Pancreas (tissue), 10 donors: ENCODE results near the gene GLO1. TPM values are rescaled to one million over a fixed set of nuclear protein-coding genes. Genes with fewer than 3 reads are reported as not detected.

Source experiments
- ATAC-seq, 4 donors: fragments of 200-7000 bp; cut with Tn5 transposase; one replicate each; pipeline versions ENCODE4 v1.8.0 to v1.9.1; 2020; ENCODE audit warnings: mild to moderate bottlenecking in 4 of 4, moderate library complexity in 4 of 4
- DNase-seq, 6 donors: peaks; one replicate each; pipeline ENCODE4 v3.0.0-alpha.2; 2020
- FAIRE-seq: peaks from 2 replicates; lab custom pipeline; 2012; peaks lifted over from hg19 to GRCh38; lab: Jason Lieb, UNC
- H3K27ac ChIP-seq, 4 donors: fragments of 200-600 bp; sonication (generic); 1 replicate in 3 of 4; 2 replicates in 1 of 4; pipeline versions ENCODE4 v1.5.0 to v1.8.0; 2020
- H3K27me3 ChIP-seq, 4 donors: fragments of 200-600 bp; one replicate each; pipeline ENCODE4 v1.8.0; 2021
- H3K36me3 ChIP-seq, 3 donors: fragments of 200-600 bp; sonication (generic) in 1 of 3; one replicate each; pipeline versions ENCODE4 v1.5.0 to v1.8.0; 2020 to 2021
- H3K4me1 ChIP-seq, 3 donors: fragments of 200-600 bp; one replicate each; pipeline ENCODE4 v1.8.0; 2021
- H3K4me3 ChIP-seq, 4 donors: fragments of 200-600 bp; sonication (generic) in 2 of 4; one replicate each; pipeline versions ENCODE4 v1.5.0 to v1.8.0; 2020 to 2021
- H3K9me3 ChIP-seq, 4 donors: fragments of 200-600 bp; one replicate each; pipeline ENCODE4 v1.8.0; 2021
- CTCF ChIP-seq, 4 donors: fragments of 200-600 bp; sonication (generic) in 3 of 4; IDR thresholded peaks; one replicate each; pipeline versions ENCODE4 v1.5.0 to v1.8.0; 2021; ENCODE audit warnings: antibody characterized with exemption in 4 of 4
- WGBS, 2 donors: extraction: QIAGEN DNeasy Blood & Tissue Kit; methylation state at CpG; one replicate each; pipeline ENCODE4 v1.1.7; 2013; 5-methylcytosine and 5-hydroxymethylcytosine counted together
- intact Hi-C, 3 donors: fragments of 100-400 bp; cut with DNase I; formaldehyde crosslinking; loops; one replicate each; pipeline versions ENCODE4 v1.11.1 to v1.14.2; 2022
- polyA plus RNA-seq, 2 donors: library from polyadenylated mRNA; stranded (reverse); fragments of 200-250 nt; gene quantifications; one replicate each; pipeline ENCODE4 v1.2.3, GENCODE V29; 2013
- total RNA-seq, 6 donors: library from RNA; stranded (reverse); fragmentation: NEBNext Ultra II Directional in 4 of 6; extraction: Animal tissue kit (Norgen Biotek cat#: 25700) in 4 of 6; gene quantifications; one replicate each; pipeline versions ENCODE4 v1.2.1 to v1.2.4, GENCODE V29; 2021 to 2023
- donor health status: healthy with polysubstance abuse.
- donor health status: DM: no; HTN: no; CAD: no; lungs with moderate emphysema.
- donor health status: DM: no; HTN: no; CAD: no.
- donor health status: control.
- donor health status: control.
- donor health status: Bipolar disorder and iron deficiency.
- donor health status: DM: yes; HTN: yes; CAD: no.
- donor health status: DM: no; HTN: no; CAD: no.
- donor health status: DM: no; HTN: no; CAD: no.
- donor health status: DM: yes; HTN: yes; CAD: no.

GLO1 gene
- total and polyA plus RNA-seq, 8 donors, result 16.6 to 36.5 (median 24.2) TPM

- ATAC-seq (no peak), DNase-seq (no peak), FAIRE-seq (no peak)
- Histone ChIP-seq H3K27ac (no peak overlapping the region), H3K27me3 (no peaks in the 10 kb centered on the region), H3K4me1 (no peaks in the 10 kb centered on the region), H3K9me3 (no peaks in the 10 kb centered on the region), H3K36me3 (no peaks in the 10 kb centered on the region), H3K4me3 (no peak overlapping the region)
- TF ChIP-seq CTCF (IDR thresholded peaks at IDR 0.05), result no peak
- intact Hi-C loops, result no loop called here
- WGBS, 2 donors, result 98 to 100% methylated on average over 2 of the region's 2 CpGs
These were observed 7.6 kb downstream of the GLO1 start for GRCh38 chr6:38695227-38695900.

GRCh38 chr6:38688579-38689087 lies 14.3 kb downstream of the GLO1 start:
- H3K4me1 ChIP-seq, result peaks cover 0 to 6% (median 0%) of the 10 kb centered on the region in 3 donors
- WGBS, 2 donors, result 83 to 88% methylated on average over 6 of the region's 6 CpGs
- no peak for TF ChIP-seq CTCF (IDR thresholded peaks at IDR 0.05)
- H3K27ac ChIP-seq, result no peak overlapping the region
- no peaks in the 10 kb centered on the region for H3K27me3 ChIP-seq
- H3K4me3 ChIP-seq, result no peak overlapping the region
- DNase-seq, result no peak
- H3K36me3 ChIP-seq, result no peaks in the 10 kb centered on the region
- intact Hi-C loops, result no loop called here
- no peak for ATAC-seq
- no peak for FAIRE-seq
- peaks cover 0 to 2% (median 0%) of the 10 kb centered on the region in 4 donors for H3K9me3 ChIP-seq

- intact Hi-C loops, result no loop called here
- 97% methylated on average over 1 of the region's 1 CpG for WGBS, 2 donors
These were observed 15.4 kb downstream of the GLO1 start for GRCh38 chr6:38687549-38687948.

GRCh38 chr6:38687043-38687353 lies 15.9 kb downstream of the GLO1 start:
- H3K4me3 ChIP-seq, result no peak overlapping the region
- H3K27me3 ChIP-seq, result no peaks in the 10 kb centered on the region
- peaks cover 0 to 6% (median 0%) of the 10 kb centered on the region in 3 donors for H3K4me1 ChIP-seq
- TF ChIP-seq CTCF (IDR thresholded peaks at IDR 0.05), result no peak
- FAIRE-seq, result no peak
- ATAC-seq, result peak in 2 of 4 donors; percentile 21 to 47
- H3K36me3 ChIP-seq, result no peaks in the 10 kb centered on the region
- no peak overlapping the region for H3K27ac ChIP-seq
- 58 to 63% methylated on average over 2 of the region's 2 CpGs for WGBS, 2 donors
- H3K9me3 ChIP-seq, result peaks cover 0 to 2% (median 0%) of the 10 kb centered on the region in 4 donors
- DNase-seq, result no peak
- intact Hi-C loops, result no loop called here

More at GRCh38 chr6:38687549-38687948, 15.4 kb downstream of the GLO1 start:
- ATAC-seq (no peak), FAIRE-seq (no peak), DNase-seq (no peak)
- H3K36me3 ChIP-seq, result no peaks in the 10 kb centered on the region
- H3K27ac ChIP-seq, result no peak overlapping the region
- peaks cover 0 to 2% (median 0%) of the 10 kb centered on the region in 4 donors for H3K9me3 ChIP-seq
- no peak for TF ChIP-seq CTCF (IDR thresholded peaks at IDR 0.05)
- no peaks in the 10 kb centered on the region for H3K27me3 ChIP-seq
- no peak overlapping the region for H3K4me3 ChIP-seq
- peaks cover 0 to 6% (median 0%) of the 10 kb centered on the region in 3 donors for H3K4me1 ChIP-seq
